GM23248 (cell line): ENCODE results near the gene SPRN. TPM values are rescaled to one million over a fixed set of nuclear protein-coding genes. Genes with fewer than 3 reads are reported as not detected.

Experiments
- DNase-seq: peaks from one replicate; pipeline ENCODE4 v3.0.0-alpha.2; 2015
- H2AFZ ChIP-seq: fragments of 200-600 bp; sonication (generic); 2 replicates; pipeline ENCODE4 v1.6.1; 2016; ENCODE audit warnings: antibody characterized with exemption
- H3F3A ChIP-seq: fragments of 200-600 bp; sonication (generic); 2 replicates; pipeline ENCODE4 v1.6.1; 2016; ENCODE audit warnings: mild to moderate bottlenecking, antibody characterized with exemption, mixed run types; ENCODE audit not compliant: insufficient read depth
- H3K27ac ChIP-seq: fragments of 200-600 bp; sonication (generic); 2 replicates; pipeline ENCODE4 v1.5.1; 2016; ENCODE audit warnings: mild to moderate bottlenecking
- H3K27me3 ChIP-seq: fragments of 200-600 bp; sonication (generic); replicated peaks from 2 replicates; pipeline ENCODE4 v1.6.1; 2016; ENCODE audit warnings: mild to moderate bottlenecking; ENCODE audit not compliant: insufficient read depth
- H3K36me3 ChIP-seq: fragments of 200-600 bp; sonication (generic); 2 replicates; pipeline ENCODE4 v1.6.1; 2016; ENCODE audit warnings: low read depth, mild to moderate bottlenecking
- H3K4me1 ChIP-seq: fragments of 200-600 bp; sonication (generic); 2 replicates; pipeline ENCODE4 v1.6.1; 2016; ENCODE audit warnings: mild to moderate bottlenecking; ENCODE audit not compliant: insufficient read depth
- H3K4me2 ChIP-seq: fragments of 200-600 bp; sonication (generic); one replicate; pipeline ENCODE4 v1.6.1; 2016; ENCODE audit warnings: mild to moderate bottlenecking; ENCODE audit not compliant: unreplicated experiment
- H3K4me3 ChIP-seq: fragments of 200-600 bp; sonication (generic); 2 replicates; pipeline ENCODE4 v1.5.1; 2016; ENCODE audit warnings: mild to moderate bottlenecking
- H3K79me2 ChIP-seq: fragments of 200-600 bp; sonication (generic); 2 replicates; pipeline ENCODE4 v1.6.1; 2016; ENCODE audit warnings: mild to moderate bottlenecking; ENCODE audit not compliant: insufficient read depth
- H3K9ac ChIP-seq: fragments of 200-600 bp; sonication (generic); 2 replicates; pipeline ENCODE4 v1.6.1; 2016; ENCODE audit warnings: mild to moderate bottlenecking
- H3K9me2 ChIP-seq: fragments of 200-600 bp; sonication (generic); 2 replicates; pipeline ENCODE4 v1.6.1; 2016; ENCODE audit warnings: mixed run types, mild to moderate bottlenecking, moderate library complexity; ENCODE audit not compliant: insufficient read depth
- H3K9me3 ChIP-seq: fragments of 200-600 bp; sonication (generic); one replicate; pipeline ENCODE4 v1.6.1; 2017; ENCODE audit warnings: low read depth
- H4K20me1 ChIP-seq: fragments of 200-600 bp; sonication (generic); 2 replicates; pipeline ENCODE4 v1.6.0; 2016; ENCODE audit not compliant: insufficient read depth
- EZH2 ChIP-seq: fragments of 200-600 bp; sonication (generic); IDR thresholded peaks from 2 replicates; pipeline ENCODE4 v1.6.1; 2018; ENCODE audit warnings: antibody characterized with exemption, mild to moderate bottlenecking; ENCODE audit not compliant: insufficient read depth, poor library complexity, severe bottlenecking
- EZH2phosphoT487 ChIP-seq: fragments of 200-600 bp; sonication (generic); IDR thresholded peaks from 2 replicates; pipeline ENCODE4 v1.6.1; 2018; ENCODE audit warnings: antibody characterized with exemption, moderate library complexity, mild to moderate bottlenecking, low read depth; ENCODE audit not compliant: insufficient read depth
- WGBS, 2 experiments: methylation state at CpG; one replicate each; pipeline ENCODE4 v1.1.6; 2015 to 2017; ENCODE audit warnings: low lambda C conversion rate in 2 of 2, low coverage in 1 of 2; ENCODE audit errors: missing lambda C conversion rate in 2 of 2; 5-methylcytosine and 5-hydroxymethylcytosine counted together
- in situ Hi-C: fragments of 300-500 bp; cut with MboI; formaldehyde crosslinking; loops from 2 replicates; pipeline ENCODE4 v1.15.0; 2020
- polyA plus RNA-seq: library from polyadenylated mRNA; unstranded; fragments of >200 nt; fragmentation: Nextera tagmentation; extraction: Ambion mirVana; gene quantifications from 2 replicates; pipeline ENCODE4 v1.2.1, GENCODE V29; 2016
- total RNA-seq: library from RNA; depleted of rRNA; stranded (reverse); fragments of >200 nt; shearing (Covaris generic); gene quantifications from 2 replicates; pipeline ENCODE4 v1.2.3, GENCODE V29; 2014

SPRN gene
- total and polyA plus RNA-seq, 2 experiments from 2014 or later, result 0.22 to 0.34 TPM

DNA sequence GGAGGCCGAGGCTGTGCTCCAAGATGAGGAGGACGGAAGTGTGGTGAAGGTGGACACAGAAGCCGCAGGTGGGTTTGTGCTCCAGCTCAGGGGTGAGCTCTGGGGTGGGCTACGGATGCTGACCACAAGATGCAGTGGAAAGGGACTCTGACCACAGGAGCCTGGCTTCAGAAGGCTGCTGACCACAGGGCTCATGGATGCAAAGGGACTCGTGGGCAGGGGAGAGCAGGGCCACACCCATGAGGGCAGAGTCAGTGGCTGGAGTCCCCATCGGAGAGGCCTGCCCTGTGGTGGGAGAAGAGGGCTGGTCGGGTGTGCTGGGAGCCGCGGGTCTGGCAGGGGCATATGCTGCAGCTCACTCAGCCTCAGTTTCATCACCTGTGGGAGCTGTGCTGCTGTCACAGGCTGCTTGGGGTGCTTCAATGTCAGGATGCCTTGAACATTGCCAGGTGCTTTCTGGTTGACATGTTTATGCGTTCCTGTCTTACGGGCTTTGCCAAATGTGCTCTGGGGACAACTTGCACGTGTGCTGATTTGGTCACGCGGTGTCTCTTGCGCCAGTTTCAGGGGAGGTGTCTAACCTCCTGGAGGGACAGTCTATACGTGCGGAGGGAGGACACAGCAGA lies 43.0 kb upstream of the SPRN start:
- H3K9ac ChIP-seq, result no peak overlapping the region
- in situ Hi-C loops, result no loop called here
- no peaks in the 10 kb centered on the region for H3K4me1 ChIP-seq
- H3K79me2 ChIP-seq, result no peaks in the 10 kb centered on the region
- no peaks in the 10 kb centered on the region for H3K27me3 ChIP-seq
- H3K9me2 ChIP-seq, result no peaks in the 10 kb centered on the region
- WGBS, 2 experiments, result 68 to 71% methylated on average over 16 to 17 of the region's 17 CpGs
- H3K27ac ChIP-seq, result no peak overlapping the region
- H3K4me2 ChIP-seq, result no peak overlapping the region
- no peaks in the 10 kb centered on the region for H3K9me3 ChIP-seq
- H2AFZ ChIP-seq, result no peak overlapping the region
- H4K20me1 ChIP-seq, result no peaks in the 10 kb centered on the region
- no peaks in the 10 kb centered on the region for H3F3A ChIP-seq
- TF ChIP-seq EZH2phosphoT487 (no peak), EZH2 (no peak)
- DNase-seq, result no peak
- no peaks in the 10 kb centered on the region for H3K36me3 ChIP-seq
- no peak overlapping the region for H3K4me3 ChIP-seq

DNA sequence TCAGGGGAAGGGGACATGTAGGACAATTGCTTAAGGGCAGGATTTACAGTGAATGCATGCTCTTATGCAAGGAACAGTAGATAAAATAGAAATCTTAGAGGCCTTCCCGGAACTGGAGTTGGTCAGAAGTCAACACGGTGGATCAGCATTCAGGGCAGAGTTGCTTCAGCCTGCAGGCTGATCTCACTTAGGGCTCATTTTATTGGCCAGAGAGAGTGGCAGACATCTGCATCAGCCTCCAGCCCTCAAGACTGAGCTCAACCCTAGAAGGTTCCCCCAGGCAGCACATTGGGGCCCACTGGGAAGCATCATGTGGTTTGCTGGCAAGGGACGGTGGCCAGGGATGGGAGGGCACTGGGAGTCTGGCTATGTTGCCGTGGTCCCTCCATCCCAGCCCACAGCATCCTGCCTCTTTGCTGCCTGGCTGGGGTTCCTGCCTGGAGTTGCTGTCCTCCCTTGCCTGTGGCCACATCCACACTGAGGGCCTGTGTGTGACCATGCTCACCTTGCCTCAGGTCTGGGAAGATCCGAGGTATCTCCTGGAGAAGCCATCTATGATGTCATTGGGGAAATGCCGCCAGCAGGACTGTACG lies 42.4 kb upstream of the SPRN start:
- TF ChIP-seq EZH2phosphoT487, result no peak
- TF ChIP-seq EZH2, result no peak
- no peak overlapping the region for H3K9ac ChIP-seq
- H3K79me2 ChIP-seq, result no peaks in the 10 kb centered on the region
- in situ Hi-C loops, result no loop called here
- H3K4me3 ChIP-seq, result no peak overlapping the region
- no peaks in the 10 kb centered on the region for H3K27me3 ChIP-seq
- no peak for DNase-seq
- H3K9me2 ChIP-seq, result no peaks in the 10 kb centered on the region
- H3K27ac ChIP-seq, result no peak overlapping the region
- H4K20me1 ChIP-seq, result no peaks in the 10 kb centered on the region
- H3F3A ChIP-seq, result no peaks in the 10 kb centered on the region
- no peaks in the 10 kb centered on the region for H3K36me3 ChIP-seq
- H2AFZ ChIP-seq, result no peak overlapping the region
- no peaks in the 10 kb centered on the region for H3K4me1 ChIP-seq
- WGBS, 2 experiments, result 63 to 69% methylated on average over 7 of the region's 7 CpGs
- H3K9me3 ChIP-seq, result no peaks in the 10 kb centered on the region
- H3K4me2 ChIP-seq, result no peak overlapping the region

GRCh38 chr10:133465950-133466474 lies 41.6 kb upstream of the SPRN start:
- no peak for TF ChIP-seq EZH2phosphoT487
- no peak for TF ChIP-seq EZH2
- Histone ChIP-seq H3K9ac (no peak overlapping the region), H3K27ac (no peak overlapping the region), H3K4me3 (no peak overlapping the region), H3K4me2 (no peak overlapping the region), H3K36me3 (no peaks in the 10 kb centered on the region), H4K20me1 (no peaks in the 10 kb centered on the region), H2AFZ (no peak overlapping the region), H3K79me2 (no peaks in the 10 kb centered on the region), H3K27me3 (no peaks in the 10 kb centered on the region), H3K4me1 (no peaks in the 10 kb centered on the region), H3K9me2 (no peaks in the 10 kb centered on the region), H3F3A (no peaks in the 10 kb centered on the region), H3K9me3 (no peaks in the 10 kb centered on the region)
- in situ Hi-C loops, result no loop called here
- DNase-seq, result no peak
- WGBS, 2 experiments, result 61 to 63% methylated on average over 7 of the region's 7 CpGs

GRCh38 chr10:133465191-133465949 lies 40.9 kb upstream of the SPRN start:
- H3K36me3 ChIP-seq, result no peaks in the 10 kb centered on the region
- no peak overlapping the region for H3K4me2 ChIP-seq
- H3K4me1 ChIP-seq, result no peaks in the 10 kb centered on the region
- H3K4me3 ChIP-seq, result no peak overlapping the region
- TF ChIP-seq EZH2phosphoT487, result no peak
- no peak for TF ChIP-seq EZH2
- DNase-seq, result no peak
- H3K27ac ChIP-seq, result no peak overlapping the region
- H3K27me3 ChIP-seq, result no peaks in the 10 kb centered on the region
- H3K9ac ChIP-seq, result no peak overlapping the region
- H3K79me2 ChIP-seq, result no peaks in the 10 kb centered on the region
- no peak overlapping the region for H2AFZ ChIP-seq
- H3F3A ChIP-seq, result no peaks in the 10 kb centered on the region
- H4K20me1 ChIP-seq, result no peaks in the 10 kb centered on the region
- WGBS, 2 experiments, result 23 to 36% methylated on average over 31 to 55 of the region's 55 CpGs
- no peaks in the 10 kb centered on the region for H3K9me3 ChIP-seq
- H3K9me2 ChIP-seq, result no peaks in the 10 kb centered on the region
- in situ Hi-C loops, result no loop called here
